CD14-positive monocyte (primary cell): ENCODE results near the gene POU2AF1. TPM values are rescaled to one million over a fixed set of nuclear protein-coding genes. Genes with fewer than 3 reads are reported as not detected.

Experiments used
- DNase-seq, 3 donors: peaks; one replicate each; pipeline ENCODE4 v3.0.0-alpha.2; 2011 to 2022
- H2AFZ ChIP-seq: 2 replicates; pipeline ENCODE4 v1.6.0; 2012; ENCODE audit warnings: mild to moderate bottlenecking, low read depth, low read length, inconsistent platforms; ENCODE audit not compliant: insufficient read depth, poor library complexity, severe bottlenecking
- H3K27ac ChIP-seq, 2 donors: 1 replicate in 1 of 2; 2 replicates in 1 of 2; pipeline ENCODE4 v1.5.1; 2012 to 2013; ENCODE audit warnings: low read length in 2 of 2, control low read depth in 1 of 2, inconsistent platforms in 1 of 2, low read depth in 1 of 2, mild to moderate bottlenecking in 1 of 2
- H3K27me3 ChIP-seq, 2 donors: one replicate each; pipeline versions ENCODE4 v1.6.0 to v1.6.1; 2011 to 2013; ENCODE audit warnings: low read length in 2 of 2; ENCODE audit not compliant: control insufficient read depth in 2 of 2, insufficient read depth in 2 of 2
- H3K36me3 ChIP-seq, 2 donors: replicated peaks in 1 of 2; 1 replicate in 1 of 2; 2 replicates in 1 of 2; pipeline versions ENCODE4 v1.5.1 to v1.6.1; 2012 to 2013; ENCODE audit warnings: low read length in 2 of 2, control low read depth in 1 of 2, inconsistent platforms in 1 of 2, mild to moderate bottlenecking in 1 of 2; ENCODE audit not compliant: insufficient read depth in 2 of 2, control insufficient read depth in 1 of 2
- H3K4me1 ChIP-seq, 2 donors: 1 replicate in 1 of 2; 2 replicates in 1 of 2; pipeline versions ENCODE4 v1.5.1 to v1.6.1; 2012 to 2013; ENCODE audit warnings: low read length in 2 of 2, control low read depth in 1 of 2, inconsistent platforms in 1 of 2, mild to moderate bottlenecking in 1 of 2, moderate library complexity in 1 of 2; ENCODE audit not compliant: insufficient read depth in 2 of 2, control insufficient read depth in 1 of 2
- H3K4me2 ChIP-seq: replicated peaks from 2 replicates; pipeline ENCODE3; 2012; ENCODE audit warnings: low read length, moderate library complexity, mild to moderate bottlenecking; ENCODE audit not compliant: poor library complexity, severe bottlenecking; ENCODE audit errors: extremely low read depth
- H3K4me3 ChIP-seq, 3 experiments: fragments of 200-600 bp in 1 of 3; sonication (generic) in 1 of 3; replicated peaks in 1 of 3; 1 replicate in 2 of 3; 2 replicates in 1 of 3; pipeline ENCODE4 v1.5.1; 2011 to 2013; ENCODE audit warnings: low read length in 3 of 3, mild to moderate bottlenecking in 3 of 3, control low read depth in 2 of 3, low read depth in 2 of 3, inconsistent platforms in 1 of 3, moderate library complexity in 1 of 3
- H3K79me2 ChIP-seq: 2 replicates; pipeline ENCODE4 v1.6.0; 2012; ENCODE audit warnings: mild to moderate bottlenecking, control low read depth, inconsistent platforms, low read length, moderate library complexity; ENCODE audit not compliant: insufficient read depth
- H3K9ac ChIP-seq: 2 replicates; pipeline ENCODE4 v1.6.0; 2017; ENCODE audit warnings: low read length, mild to moderate bottlenecking; ENCODE audit not compliant: insufficient read depth, poor library complexity, severe bottlenecking
- H3K9me3 ChIP-seq, 2 donors: replicated peaks in 1 of 2; 1 replicate in 1 of 2; 2 replicates in 1 of 2; pipeline versions ENCODE4 v1.5.1 to v1.6.1; 2012 to 2013; ENCODE audit warnings: low read length in 2 of 2, control low read depth in 1 of 2; ENCODE audit not compliant: control insufficient read depth in 1 of 2, insufficient read depth in 1 of 2
- H4K20me1 ChIP-seq: 2 replicates; pipeline ENCODE4 v1.6.0; 2012; ENCODE audit warnings: mild to moderate bottlenecking, low read length, control low read depth, moderate library complexity; ENCODE audit not compliant: insufficient read depth
- H3K27ac Mint-ChIP-seq, 7 donors: one replicate each; pipeline ENCODE4 v1.8.0; 2020; ENCODE audit warnings: mild to moderate bottlenecking in 7 of 7, mixed read lengths in 7 of 7, moderate library complexity in 6 of 7, inconsistent platforms in 2 of 7
- H3K27me3 Mint-ChIP-seq, 3 donors: one replicate each; pipeline ENCODE4 v1.8.0; 2021 to 2022; ENCODE audit warnings: low read depth in 3 of 3, mild to moderate bottlenecking in 3 of 3, mixed read lengths in 3 of 3, moderate library complexity in 3 of 3, inconsistent platforms in 1 of 3
- H3K36me3 Mint-ChIP-seq, 2 donors: one replicate each; pipeline ENCODE4 v1.8.0; 2020; ENCODE audit warnings: mixed read lengths in 2 of 2, inconsistent platforms in 1 of 2, mild to moderate bottlenecking in 1 of 2
- H3K4me1 Mint-ChIP-seq: one replicate; pipeline ENCODE4 v1.8.0; 2020; ENCODE audit warnings: mild to moderate bottlenecking, mixed read lengths
- H3K4me3 Mint-ChIP-seq, 2 donors: one replicate each; pipeline ENCODE4 v1.8.0; 2020; ENCODE audit warnings: mild to moderate bottlenecking in 2 of 2, mixed read lengths in 2 of 2, moderate library complexity in 1 of 2
- H3K9me3 Mint-ChIP-seq, 7 donors: one replicate each; pipeline ENCODE4 v1.8.0; 2020 to 2022; ENCODE audit warnings: mixed read lengths in 7 of 7, mild to moderate bottlenecking in 6 of 7, moderate library complexity in 6 of 7, inconsistent platforms in 2 of 7
- CTCF ChIP-seq: fragments of 200-600 bp; IDR thresholded peaks from one replicate; pipeline ENCODE4 v1.8.0; 2022; ENCODE audit warnings: antibody characterized with exemption, mild to moderate bottlenecking
- WGBS: methylation state at CpG from one replicate; pipeline ENCODE4 v1.1.5; 2013; ENCODE audit warnings: missing lambda C conversion rate; ENCODE audit not compliant: insufficient coverage; 5-methylcytosine and 5-hydroxymethylcytosine counted together
- intact Hi-C, 2 donors: fragments of 100-400 bp; cut with micrococcal nuclease; formaldehyde crosslinking; loops; one replicate each; pipeline versions ENCODE4 v1.15.0 to v1.15.1; 2023
- polyA plus RNA-seq, 3 donors: library from polyadenylated mRNA; depleted of rRNA in 1 of 3; unstranded in 2 of 3; stranded (reverse) in 1 of 3; fragments of 300-500 nt in 2 of 3; fragments of >200 nt in 1 of 3; fragmentation: Illumina TruSeq in 2 of 3; gene quantifications; 1 replicate in 2 of 3; 2 replicates in 1 of 3; pipeline ENCODE4 v1.2.3, GENCODE V29; 2012 to 2021

Gene POU2AF1
- polyA plus RNA-seq, 3 donors: 0.07 to 0.12 (median 0.09) TPM

- Histone ChIP-seq H4K20me1 (no peaks in the 10 kb centered on the region), H2AFZ (no peak overlapping the region), H3K4me3 (no peak overlapping the region), H3K9ac (no peak overlapping the region), H3K4me2 (no peak overlapping the region), H3K27me3 (no peaks in the 10 kb centered on the region), H3K4me1 (no peaks in the 10 kb centered on the region), H3K36me3 (no peaks in the 10 kb centered on the region), H3K27ac (no peak overlapping the region), H3K9me3 (no peaks in the 10 kb centered on the region), H3K79me2 (no peaks in the 10 kb centered on the region)
- Mint-ChIP-seq H3K27me3 (peaks cover 0 to 6% (median 2%) of the 10 kb centered on the region in 3 donors), H3K4me3 (no peak overlapping the region), H3K4me1 (no peaks in the 10 kb centered on the region), H3K9me3 (peaks cover 0 to 2% (median 0%) of the 10 kb centered on the region in 7 donors), H3K27ac (peak overlapping the region in 1 of 7 donors; percentile 59), H3K36me3 (no peaks in the 10 kb centered on the region)
- no peak for TF ChIP-seq CTCF
- intact Hi-C loops: no loop called here
- no peak for DNase-seq
- WGBS: 87% methylated on average over 3 of the region's 9 CpGs
These were observed 26.8 kb downstream of the POU2AF1 start for GRCh38 chr11:111352231-111352746.

GRCh38 chr11:111351374-111352055 lies 27.6 kb downstream of the POU2AF1 start:
- Mint-ChIP-seq H3K27ac (no peak overlapping the region), H3K36me3 (no peaks in the 10 kb centered on the region), H3K4me1 (no peaks in the 10 kb centered on the region), H3K27me3 (peaks cover 0 to 6% (median 2%) of the 10 kb centered on the region in 3 donors), H3K4me3 (no peak overlapping the region), H3K9me3 (peaks cover 0 to 2% (median 0%) of the 10 kb centered on the region in 7 donors)
- no peaks in the 10 kb centered on the region for H3K9me3 ChIP-seq
- no peak overlapping the region for H3K27ac ChIP-seq
- intact Hi-C loops: no loop called here
- H2AFZ ChIP-seq: no peak overlapping the region
- TF ChIP-seq CTCF: no peak
- H3K79me2 ChIP-seq: no peaks in the 10 kb centered on the region
- H3K27me3 ChIP-seq: no peaks in the 10 kb centered on the region
- no peak overlapping the region for H3K9ac ChIP-seq
- no peaks in the 10 kb centered on the region for H3K4me1 ChIP-seq
- no peak overlapping the region for H3K4me3 ChIP-seq
- 83% methylated on average over 9 of the region's 10 CpGs for WGBS
- no peaks in the 10 kb centered on the region for H3K36me3 ChIP-seq
- H4K20me1 ChIP-seq: no peaks in the 10 kb centered on the region
- no peak for DNase-seq
- no peak overlapping the region for H3K4me2 ChIP-seq
